HepG2 (cell line): ENCODE results near the gene HLF. TPM values are rescaled to one million over a fixed set of nuclear protein-coding genes. Genes with fewer than 3 reads are reported as not detected.

Experiments
- ETV6 ChIP-seq: sonication (generic); formaldehyde crosslinking; conservative IDR thresholded peaks from 2 replicates; pipeline ENCODE4 v1.4.0; 2020; ENCODE audit warnings: missing genetic modification reagents
- IRX3 ChIP-seq: sonication (generic); formaldehyde crosslinking; IDR thresholded peaks from 2 replicates; pipeline ENCODE4 v1.8.1; 2023; ENCODE audit warnings: mild to moderate bottlenecking, low read depth, missing genetic modification reagents, borderline replicate concordance
- KLF6 ChIP-seq: IDR thresholded peaks from 2 replicates; pipeline ENCODE4 v1.8.0; 2016; ENCODE audit warnings: missing biosample characterization, missing genetic modification reagents
- MLLT10 ChIP-seq: sonication (generic); formaldehyde crosslinking; IDR thresholded peaks from 2 replicates; pipeline ENCODE4 v1.4.0; 2020; ENCODE audit warnings: missing genetic modification reagents
- MTA3 ChIP-seq: sonication (generic); formaldehyde crosslinking; IDR thresholded peaks from 2 replicates; pipeline ENCODE4 v1.4.0; 2020; ENCODE audit warnings: missing genetic modification reagents
- MXD4 ChIP-seq: IDR thresholded peaks from 2 replicates; pipeline ENCODE4 v1.6.1; 2016; ENCODE audit warnings: mild to moderate bottlenecking, missing biosample characterization, missing genetic modification reagents
- PAF1 ChIP-seq: IDR thresholded peaks from 2 replicates; pipeline ENCODE4 v1.6.1; 2016; ENCODE audit warnings: missing genetic modification reagents, missing compliant biosample characterization
- REPIN1 ChIP-seq: sonication (generic); formaldehyde crosslinking; IDR thresholded peaks from 2 replicates; pipeline ENCODE4 v1.8.0; 2022; ENCODE audit warnings: missing genetic modification reagents, low read depth, mild to moderate bottlenecking, borderline replicate concordance
- RNF2 ChIP-seq: fragments of 450-650 bp; conservative IDR thresholded peaks from 2 replicates; pipeline ENCODE4 v1.6.1; 2016; ENCODE audit warnings: low read depth
- RORA ChIP-seq: sonication (generic); formaldehyde crosslinking; IDR thresholded peaks from 2 replicates; pipeline ENCODE4 v1.5.0; 2020; ENCODE audit warnings: mild to moderate bottlenecking, missing genetic modification reagents, moderate library complexity
- SMARCE1 ChIP-seq: fragments of 450-650 bp; IDR thresholded peaks from 2 replicates; pipeline ENCODE4 v1.6.1; 2017; ENCODE audit warnings: borderline replicate concordance
- SRSF1 ChIP-seq: fragments of 200-400 bp; formaldehyde crosslinking; optimal IDR thresholded peaks from 2 replicates; pipeline ENCODE3; 2017; ENCODE audit warnings: mild to moderate bottlenecking, low read depth, low read length, moderate library complexity
- TBX3 ChIP-seq: fragments of 450-650 bp; IDR thresholded peaks from 2 replicates; pipeline ENCODE4 v1.6.1; 2017; ENCODE audit warnings: antibody characterized with exemption, mild to moderate bottlenecking, inconsistent platforms, borderline replicate concordance
- TCF12 ChIP-seq, 2 experiments: fragments of 450-650 bp in 1 of 2; sonication (generic) in 1 of 2; formaldehyde crosslinking in 1 of 2; IDR thresholded peaks; 2 replicates each; pipeline versions ENCODE4 v1.6.1 to v1.8.0; 2017 to 2022; ENCODE audit warnings: antibody characterized with exemption in 1 of 2, mild to moderate bottlenecking in 1 of 2, missing genetic modification reagents in 1 of 2, moderate library complexity in 1 of 2
- ZBTB26 ChIP-seq: IDR thresholded peaks from 2 replicates; pipeline ENCODE4 v1.6.1; 2016; ENCODE audit warnings: missing compliant biosample characterization, missing genetic modification reagents, borderline replicate concordance
- ZBTB46 ChIP-seq: sonication (generic); formaldehyde crosslinking; IDR thresholded peaks from 2 replicates; pipeline ENCODE4 v1.4.0; 2020; ENCODE audit warnings: mild to moderate bottlenecking, missing genetic modification reagents, borderline replicate concordance
- ZFP82 ChIP-seq: sonication (generic); formaldehyde crosslinking; IDR thresholded peaks from 2 replicates; pipeline ENCODE4 v1.5.1; 2020; ENCODE audit warnings: mild to moderate bottlenecking, missing genetic modification reagents, borderline replicate concordance
- ZNF234 ChIP-seq: sonication (generic); formaldehyde crosslinking; conservative IDR thresholded peaks from 2 replicates; pipeline ENCODE4 v1.5.1; 2020; ENCODE audit warnings: mild to moderate bottlenecking, missing genetic modification reagents
- ZNF274 ChIP-seq: sonication (generic); formaldehyde crosslinking; IDR thresholded peaks from 2 replicates; pipeline ENCODE4 v1.5.1; 2020; ENCODE audit warnings: mild to moderate bottlenecking, missing genetic modification reagents
- ZNF3 ChIP-seq: IDR thresholded peaks from 2 replicates; pipeline ENCODE4 v1.7.0; 2017; ENCODE audit warnings: inconsistent platforms
- ZNF317 ChIP-seq: sonication (generic); formaldehyde crosslinking; IDR thresholded peaks from 2 replicates; pipeline ENCODE4 v1.5.0; 2020; ENCODE audit warnings: mild to moderate bottlenecking, missing genetic modification reagents
- ZNF709 ChIP-seq: sonication (generic); formaldehyde crosslinking; IDR thresholded peaks from 2 replicates; pipeline ENCODE4 v1.5.0; 2020; ENCODE audit warnings: mild to moderate bottlenecking, missing genetic modification reagents
- ZNF782 ChIP-seq: sonication (generic); formaldehyde crosslinking; IDR thresholded peaks from 2 replicates; pipeline ENCODE4 v1.4.0; 2020; ENCODE audit warnings: missing genetic modification reagents, mild to moderate bottlenecking, borderline replicate concordance
- ZNF83 ChIP-seq: sonication (generic); formaldehyde crosslinking; IDR thresholded peaks from 2 replicates; pipeline ENCODE4 v1.4.0; 2020; ENCODE audit warnings: missing genetic modification reagents, mild to moderate bottlenecking, borderline replicate concordance
- ZNF841 ChIP-seq: sonication (generic); formaldehyde crosslinking; IDR thresholded peaks from 2 replicates; pipeline ENCODE4 v1.8.1; 2023; ENCODE audit warnings: missing genetic modification reagents, borderline replicate concordance
- polyA plus RNA-seq, 8 experiments: library from polyadenylated mRNA; depleted of rRNA in 3 of 8; stranded (reverse) in 7 of 8; unstranded in 1 of 8; fragments of >200 nt; fragmentation: Illumina TruSeq in 4 of 8; extraction: Trizol in 4 of 8; gene quantifications; 2 replicates each; pipeline versions ENCODE4 v1.2.1 to v1.2.3, GENCODE V29; 2011 to 2016; ENCODE audit warnings: low read depth in 4 of 8, missing spikeins in 1 of 8, mixed read lengths in 1 of 8; ENCODE audit not compliant: insufficient read depth in 1 of 8
- total RNA-seq, 5 experiments: library from RNA; depleted of rRNA; stranded (reverse); fragments of >200 nt; fragmentation: Illumina TruSeq; extraction: Trizol; gene quantifications; 2 replicates each; pipeline ENCODE4 v1.2.3, GENCODE V29; 2016; ENCODE audit warnings: low read depth in 1 of 5
- TF ChIP-seq, protein P1 (sequence below): fragments of 450-650 bp; IDR thresholded peaks from 2 replicates; pipeline ENCODE4 v1.6.1; 2017
- TF ChIP-seq, protein P2 (sequence below): IDR thresholded peaks from 2 replicates; pipeline ENCODE4 v1.6.1; 2016; ENCODE audit warnings: mild to moderate bottlenecking, missing biosample characterization, missing genetic modification reagents

HLF gene
- total and polyA plus RNA-seq, 2 of the 13 experiments (the other 11 are each of a cell fraction or from before 2014, with no cell fraction given): 202 to 346 TPM

GRCh38 chr17:55274355-55275255 is 9.8 kb downstream of the HLF start (continued):
- TF ChIP-seq ZBTB26 (CRISPR knock-in tag) (no peak; the same call in 1 of the 2 replicates), ZNF83 (CRISPR knock-in tag) (no peak), SRSF1 (no peak), IRX3 (CRISPR knock-in tag) (no peak; the same call in 1 of the 2 replicates), REPIN1 (CRISPR knock-in tag) (no peak), MTA3 (CRISPR knock-in tag) (no peak), TBX3 (peak; percentile 14; the same call in 1 of the 2 replicates), ZFP82 (CRISPR knock-in tag) (no peak), KLF6 (CRISPR knock-in tag) (0 out of 2 replicates have a peak, but pooled peaks have one; percentile 63), PAF1 (CRISPR knock-in tag) (peak; percentile 92), ZNF709 (CRISPR knock-in tag) (no peak), ZNF234 (no peak), RORA (CRISPR knock-in tag) (no peak), ZNF274 (CRISPR knock-in tag) (no peak), ZNF3 (CRISPR knock-in tag) (peak; percentile 86), RNF2 (no peak), MXD4 (CRISPR knock-in tag) (no peak), TCF12 (IDR thresholded peaks at IDR 0.05) (no peak), TCF12 (CRISPR knock-in tag; IDR thresholded peaks at IDR 0.05) (no peak), ZNF317 (CRISPR knock-in tag) (0 out of 2 replicates have a peak, but pooled peaks have one; percentile 22), ZNF841 (CRISPR knock-in tag) (no peak), SMARCE1 (no peak), ZBTB46 (CRISPR knock-in tag) (no peak), MLLT10 (CRISPR knock-in tag) (peak; percentile 93), ZNF782 (CRISPR knock-in tag) (no peak), ETV6 (CRISPR knock-in tag) (no peak)
- TF ChIP-seq, protein P1, sequence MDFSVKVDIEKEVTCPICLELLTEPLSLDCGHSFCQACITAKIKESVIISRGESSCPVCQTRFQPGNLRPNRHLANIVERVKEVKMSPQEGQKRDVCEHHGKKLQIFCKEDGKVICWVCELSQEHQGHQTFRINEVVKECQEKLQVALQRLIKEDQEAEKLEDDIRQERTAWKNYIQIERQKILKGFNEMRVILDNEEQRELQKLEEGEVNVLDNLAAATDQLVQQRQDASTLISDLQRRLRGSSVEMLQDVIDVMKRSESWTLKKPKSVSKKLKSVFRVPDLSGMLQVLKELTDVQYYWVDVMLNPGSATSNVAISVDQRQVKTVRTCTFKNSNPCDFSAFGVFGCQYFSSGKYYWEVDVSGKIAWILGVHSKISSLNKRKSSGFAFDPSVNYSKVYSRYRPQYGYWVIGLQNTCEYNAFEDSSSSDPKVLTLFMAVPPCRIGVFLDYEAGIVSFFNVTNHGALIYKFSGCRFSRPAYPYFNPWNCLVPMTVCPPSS: no peak
- TF ChIP-seq, protein P2, sequence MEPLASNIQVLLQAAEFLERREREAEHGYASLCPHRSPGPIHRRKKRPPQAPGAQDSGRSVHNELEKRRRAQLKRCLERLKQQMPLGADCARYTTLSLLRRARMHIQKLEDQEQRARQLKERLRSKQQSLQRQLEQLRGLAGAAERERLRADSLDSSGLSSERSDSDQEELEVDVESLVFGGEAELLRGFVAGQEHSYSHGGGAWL (CRISPR knock-in tag): no peak
